ENCODE data around the gene MARVELD2. TPM values are rescaled to one million over a fixed set of nuclear protein-coding genes. Genes with fewer than 3 reads are reported as not detected.
A peak's percentile ranks its signal among the peaks of the same experiment; 100 is the strongest.

Gene MARVELD2
- total and polyA plus RNA-seq, 9 donors, result 0.25 to 9.2 (median 1.7) TPM

GRCh38 chr5:69378376-69378775, 36.5 kb upstream of the MARVELD2 start:
- Histone ChIP-seq H3K4me1 (ENCODE audit: insufficient read depth) (no peaks in the 10 kb centered on the region), H3K27ac (no peak overlapping the region), H3K36me3 (no peaks in the 10 kb centered on the region), H3K27me3 (no peaks in the 10 kb centered on the region), H3K9me3 (no peaks in the 10 kb centered on the region), H3K4me3 (no peak overlapping the region)
- TF ChIP-seq EP300 (IDR thresholded peaks at IDR 0.05), result no peak
- TF ChIP-seq POLR2A (IDR thresholded peaks at IDR 0.05), result no peak
- TF ChIP-seq CTCF (IDR thresholded peaks at IDR 0.05), result no peak
- intact Hi-C loops (cut with DNase I), result no loop called here
- DNase-seq, result no peak

- H3K36me3 ChIP-seq, result no peaks in the 10 kb centered on the region
- no peak for TF ChIP-seq POLR2A (IDR thresholded peaks at IDR 0.05)
- TF ChIP-seq EP300 (IDR thresholded peaks at IDR 0.05), result no peak
- TF ChIP-seq CTCF (IDR thresholded peaks at IDR 0.05), result no peak
- no peak for DNase-seq
- H3K4me3 ChIP-seq, result no peak overlapping the region
- no peaks in the 10 kb centered on the region for H3K27me3 ChIP-seq
- H3K4me1 ChIP-seq (ENCODE audit: insufficient read depth), result no peaks in the 10 kb centered on the region
- H3K27ac ChIP-seq, result no peak overlapping the region
- intact Hi-C loops (cut with DNase I), result no loop called here
- WGBS, 3 donors, result 80 to 84% (median 83%) methylated on average over 15 of the region's 15 CpGs
- H3K9me3 ChIP-seq, result no peaks in the 10 kb centered on the region
Measured at GRCh38 chr5:69404659-69405330, 10.1 kb upstream of the MARVELD2 start.

DNA sequence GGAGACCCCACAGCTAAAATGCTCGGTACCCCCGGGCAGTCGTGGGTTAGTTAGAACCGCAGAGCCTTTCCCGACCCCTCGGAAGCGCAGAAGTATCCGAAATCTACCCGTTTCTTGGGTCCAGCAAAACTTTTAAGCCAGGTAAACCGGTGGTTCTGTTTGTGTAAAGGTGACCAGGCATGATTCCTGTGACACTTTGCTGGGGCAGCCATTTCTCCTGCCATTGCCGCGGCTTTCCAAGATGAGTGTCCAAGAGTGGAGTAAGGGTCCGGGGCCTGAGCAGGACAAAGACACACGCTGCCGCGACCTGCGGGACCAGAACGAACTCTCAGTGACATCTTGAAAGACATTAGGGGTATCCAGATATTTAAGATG, 655 bp downstream of the MARVELD2 start:
- H3K9me3 ChIP-seq, result no peaks in the 10 kb centered on the region
- intact Hi-C loops (cut with DNase I), result no loop called here
- 54 to 69% (median 60%) methylated on average over 18 of the region's 18 CpGs for WGBS, 3 donors
- no peak overlapping the region for H3K27ac ChIP-seq
- TF ChIP-seq POLR2A (IDR thresholded peaks at IDR 0.05) (no peak), EP300 (IDR thresholded peaks at IDR 0.05) (no peak), CTCF (IDR thresholded peaks at IDR 0.05) (no peak)
- no peak for DNase-seq
- no peaks in the 10 kb centered on the region for H3K36me3 ChIP-seq
- H3K4me3 ChIP-seq, result peak overlapping the region; percentile 38
- peaks cover 1% of the 10 kb centered on the region for H3K4me1 ChIP-seq (ENCODE audit: insufficient read depth)
- H3K27me3 ChIP-seq, result no peaks in the 10 kb centered on the region

DNA sequence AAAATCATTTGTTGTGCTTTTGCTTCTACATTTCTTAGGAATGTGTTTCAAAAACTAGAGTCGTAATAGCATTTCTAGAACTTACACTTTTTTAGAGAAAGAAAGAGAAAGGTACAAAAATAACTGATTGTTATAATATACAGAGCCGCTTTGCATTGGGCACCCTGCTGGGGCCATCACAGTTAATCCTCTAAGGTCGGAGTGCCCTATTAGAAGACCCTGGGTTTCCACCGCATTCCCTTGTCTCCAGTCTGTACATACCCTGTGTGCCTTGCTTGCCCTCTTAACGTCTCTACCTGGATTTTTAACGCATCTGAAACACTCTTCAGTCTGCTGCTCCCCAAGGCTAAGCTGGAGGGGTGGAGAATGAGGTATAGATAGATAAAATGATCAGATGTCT, 1.3 kb downstream of the MARVELD2 start:
- TF ChIP-seq EP300 (IDR thresholded peaks at IDR 0.05) (no peak), POLR2A (IDR thresholded peaks at IDR 0.05) (no peak), CTCF (IDR thresholded peaks at IDR 0.05) (no peak)
- no peaks in the 10 kb centered on the region for H3K9me3 ChIP-seq
- H3K36me3 ChIP-seq, result no peaks in the 10 kb centered on the region
- 93 to 96% (median 96%) methylated on average over 6 of the region's 6 CpGs for WGBS, 3 donors
- no peak overlapping the region for H3K27ac ChIP-seq
- DNase-seq, result no peak
- intact Hi-C loops (cut with DNase I), result no loop called here
- peaks cover 1% of the 10 kb centered on the region for H3K4me1 ChIP-seq (ENCODE audit: insufficient read depth)
- H3K4me3 ChIP-seq, result no peak overlapping the region
- H3K27me3 ChIP-seq, result no peaks in the 10 kb centered on the region

Measured in ovary (tissue), 9 donors.